ENCODE results near the gene WSCD2.

WSCD2 gene

DNA sequence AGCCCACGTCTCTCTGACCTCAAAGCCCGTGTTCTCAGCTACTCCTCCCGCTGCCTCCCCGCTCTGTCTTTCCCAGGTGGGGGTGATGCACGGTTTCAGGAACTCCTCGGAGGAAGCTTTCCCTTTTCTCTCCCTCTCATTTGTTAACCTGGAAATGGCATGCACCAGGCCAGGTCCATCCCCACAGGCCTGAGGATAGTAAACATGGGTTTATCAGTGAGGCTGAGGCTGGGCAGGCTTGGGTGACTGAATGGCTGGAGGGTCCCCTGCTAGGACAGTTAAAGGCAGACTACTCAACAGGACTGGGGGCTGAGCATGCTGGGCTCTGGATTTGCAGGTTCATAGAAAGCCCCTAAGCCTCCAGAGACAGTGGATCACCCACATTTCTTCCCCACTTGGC lies 7.6 kb downstream of the WSCD2 start:
- H3K36me3 ChIP-seq (ENCODE audit: insufficient read depth, insufficient read length, low read length), result no peaks in the 10 kb centered on the region
- no peaks in the 10 kb centered on the region for H3K27me3 ChIP-seq (ENCODE audit: insufficient read depth, insufficient read length)
- no peak overlapping the region for H3K4me3 ChIP-seq (ENCODE audit: insufficient read length, low read depth)
- no peak for TF ChIP-seq ZNF274 (IDR thresholded peaks at IDR 0.05; ENCODE audit: low read depth, low read length)
- no peak for TF ChIP-seq YY1 (IDR thresholded peaks at IDR 0.05; ENCODE audit: insufficient read depth, insufficient read length)
- TF ChIP-seq SUZ12 (IDR thresholded peaks at IDR 0.05; ENCODE audit: extremely low read depth, insufficient read depth, insufficient read length), result no peak
- peaks cover 9% of the 10 kb centered on the region for H3K4me1 ChIP-seq (ENCODE audit: insufficient read depth, insufficient read length)
- no peak for DNase-seq (ENCODE audit: low read depth, low spot score)
- H3K9me3 ChIP-seq (ENCODE audit: insufficient read depth, low read length), result no peaks in the 10 kb centered on the region
- no peak overlapping the region for H3K9ac ChIP-seq (ENCODE audit: insufficient read length, low read depth)

DNA sequence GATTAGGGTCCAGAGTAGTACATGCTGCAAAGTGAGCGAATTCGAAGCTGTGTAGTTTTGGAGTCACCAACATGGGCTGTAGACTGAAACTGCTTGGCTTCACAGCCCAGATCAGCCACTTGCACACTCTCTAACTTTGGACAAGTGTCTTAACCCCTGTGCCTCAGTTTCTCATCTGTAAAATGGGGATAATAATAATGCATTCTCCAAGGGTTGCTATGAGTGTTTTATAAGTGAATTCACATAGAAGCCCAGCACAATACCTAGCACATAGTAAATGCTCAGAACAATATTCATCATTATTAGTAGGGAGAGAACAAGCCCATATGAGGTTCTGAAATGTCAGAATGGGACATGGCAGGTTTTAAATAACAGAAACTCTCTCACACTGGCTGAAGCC lies 10.4 kb downstream of the WSCD2 start:
- Histone ChIP-seq H3K27me3 (ENCODE audit: insufficient read depth, insufficient read length) (no peaks in the 10 kb centered on the region), H3K4me3 (ENCODE audit: insufficient read length, low read depth) (no peak overlapping the region), H3K36me3 (ENCODE audit: insufficient read depth, insufficient read length, low read length) (no peaks in the 10 kb centered on the region), H3K9ac (ENCODE audit: insufficient read length, low read depth) (no peak overlapping the region), H3K4me1 (ENCODE audit: insufficient read depth, insufficient read length) (peaks cover 9% of the 10 kb centered on the region), H3K9me3 (ENCODE audit: insufficient read depth, low read length) (no peaks in the 10 kb centered on the region)
- TF ChIP-seq SUZ12 (IDR thresholded peaks at IDR 0.05; ENCODE audit: extremely low read depth, insufficient read depth, insufficient read length) (no peak), ZNF274 (IDR thresholded peaks at IDR 0.05; ENCODE audit: low read depth, low read length) (no peak), YY1 (IDR thresholded peaks at IDR 0.05; ENCODE audit: insufficient read depth, insufficient read length) (no peak)
- DNase-seq (ENCODE audit: low read depth, low spot score), result no peak

DNA sequence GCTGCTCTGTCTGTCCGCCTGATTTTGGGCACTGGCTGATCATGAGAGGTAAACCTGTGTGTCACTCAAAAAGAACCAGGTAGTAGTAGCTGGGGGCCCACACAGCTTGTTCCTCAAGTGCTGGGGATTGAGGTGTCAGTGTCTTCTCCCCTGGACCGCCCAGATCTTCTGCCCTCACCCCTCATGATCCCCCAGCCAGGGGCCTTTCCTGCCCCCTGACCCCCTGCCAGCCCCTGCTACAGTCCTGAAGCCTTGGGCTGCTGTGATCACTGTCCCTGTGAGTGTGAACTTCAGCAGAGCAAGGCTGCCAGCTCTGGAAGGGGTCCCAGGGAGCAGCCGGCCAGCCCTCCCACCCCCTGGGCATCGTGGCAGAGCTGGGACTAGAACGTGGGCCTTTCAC lies 11.4 kb downstream of the WSCD2 start:
- DNase-seq (ENCODE audit: low read depth, low spot score), result no peak
- Histone ChIP-seq H3K4me3 (ENCODE audit: insufficient read length, low read depth) (no peak overlapping the region), H3K9ac (ENCODE audit: insufficient read length, low read depth) (no peak overlapping the region), H3K9me3 (ENCODE audit: insufficient read depth, low read length) (no peaks in the 10 kb centered on the region), H3K4me1 (ENCODE audit: insufficient read depth, insufficient read length) (peaks cover 9% of the 10 kb centered on the region), H3K36me3 (ENCODE audit: insufficient read depth, insufficient read length, low read length) (no peaks in the 10 kb centered on the region), H3K27me3 (ENCODE audit: insufficient read depth, insufficient read length) (no peaks in the 10 kb centered on the region)
- TF ChIP-seq YY1 (IDR thresholded peaks at IDR 0.05; ENCODE audit: insufficient read depth, insufficient read length) (no peak), ZNF274 (IDR thresholded peaks at IDR 0.05; ENCODE audit: low read depth, low read length) (no peak), SUZ12 (IDR thresholded peaks at IDR 0.05; ENCODE audit: extremely low read depth, insufficient read depth, insufficient read length) (no peak)

DNA sequence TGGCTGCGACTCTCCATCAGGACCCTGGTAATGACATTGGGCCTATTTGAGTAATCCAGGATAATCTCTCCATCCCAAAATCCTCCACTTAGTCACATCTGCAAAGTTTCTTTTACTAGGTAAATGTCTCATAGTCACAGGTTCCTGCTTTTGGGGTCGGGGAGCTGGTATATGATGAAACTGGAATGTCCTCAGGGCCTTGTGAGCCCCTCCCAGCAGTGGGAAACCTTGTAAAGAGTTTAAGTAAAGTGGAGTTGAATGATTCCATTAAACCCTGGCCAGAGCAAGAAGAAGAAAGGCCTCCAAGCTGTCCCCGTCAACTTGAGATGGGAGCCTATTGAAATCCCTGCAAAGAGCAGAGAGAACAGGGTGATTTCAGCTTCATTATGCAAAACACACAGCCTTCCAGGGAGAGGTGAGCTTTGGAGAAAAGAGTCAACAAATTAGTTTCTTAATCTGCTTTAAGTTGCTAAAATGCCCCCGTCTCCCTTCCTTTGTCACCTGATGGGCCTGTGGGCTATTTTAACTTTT lies 12.6 kb downstream of the WSCD2 start:
- peak; percentile 52 for DNase-seq (ENCODE audit: low read depth, low spot score)
- H3K27me3 ChIP-seq (ENCODE audit: insufficient read depth, insufficient read length), result no peaks in the 10 kb centered on the region
- peaks cover 4% of the 10 kb centered on the region for H3K4me1 ChIP-seq (ENCODE audit: insufficient read depth, insufficient read length)
- H3K9me3 ChIP-seq (ENCODE audit: insufficient read depth, low read length), result no peaks in the 10 kb centered on the region
- TF ChIP-seq SUZ12 (IDR thresholded peaks at IDR 0.05; ENCODE audit: extremely low read depth, insufficient read depth, insufficient read length), result no peak
- TF ChIP-seq YY1 (IDR thresholded peaks at IDR 0.05; ENCODE audit: insufficient read depth, insufficient read length), result no peak
- no peak for TF ChIP-seq ZNF274 (IDR thresholded peaks at IDR 0.05; ENCODE audit: low read depth, low read length)
- H3K36me3 ChIP-seq (ENCODE audit: insufficient read depth, insufficient read length, low read length), result no peaks in the 10 kb centered on the region
- H3K9ac ChIP-seq (ENCODE audit: insufficient read length, low read depth), result no peak overlapping the region
- H3K4me3 ChIP-seq (ENCODE audit: insufficient read length, low read depth), result no peak overlapping the region

DNA sequence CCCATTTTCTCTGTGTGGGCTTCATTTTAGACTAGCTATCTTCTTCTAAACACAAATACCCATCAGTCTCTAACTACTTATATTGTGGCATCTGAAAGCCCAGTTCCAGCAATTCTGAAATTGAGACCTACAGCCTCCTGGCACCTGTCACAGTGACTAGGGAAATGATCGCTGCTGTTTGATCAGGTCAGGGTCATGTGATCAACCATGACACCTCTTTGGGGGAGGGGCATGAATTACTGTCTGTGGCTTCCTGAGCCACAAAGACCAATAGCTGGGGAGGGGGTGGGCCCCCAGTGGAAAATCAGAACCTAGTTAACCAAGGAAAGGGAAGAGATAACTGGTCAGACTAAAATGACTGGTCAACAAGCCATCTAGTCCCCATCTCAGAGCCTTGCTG lies 14.1 kb downstream of the WSCD2 start:
- H3K27me3 ChIP-seq (ENCODE audit: insufficient read depth, insufficient read length), result no peaks in the 10 kb centered on the region
- H3K9ac ChIP-seq (ENCODE audit: insufficient read length, low read depth), result no peak overlapping the region
- no peaks in the 10 kb centered on the region for H3K9me3 ChIP-seq (ENCODE audit: insufficient read depth, low read length)
- TF ChIP-seq SUZ12 (IDR thresholded peaks at IDR 0.05; ENCODE audit: extremely low read depth, insufficient read depth, insufficient read length) (no peak), YY1 (IDR thresholded peaks at IDR 0.05; ENCODE audit: insufficient read depth, insufficient read length) (no peak), ZNF274 (IDR thresholded peaks at IDR 0.05; ENCODE audit: low read depth, low read length) (no peak)
- no peak overlapping the region for H3K4me3 ChIP-seq (ENCODE audit: insufficient read length, low read depth)
- no peaks in the 10 kb centered on the region for H3K36me3 ChIP-seq (ENCODE audit: insufficient read depth, insufficient read length, low read length)
- H3K4me1 ChIP-seq (ENCODE audit: insufficient read depth, insufficient read length), result peaks cover 3% of the 10 kb centered on the region
- DNase-seq (ENCODE audit: low read depth, low spot score), result no peak

DNA sequence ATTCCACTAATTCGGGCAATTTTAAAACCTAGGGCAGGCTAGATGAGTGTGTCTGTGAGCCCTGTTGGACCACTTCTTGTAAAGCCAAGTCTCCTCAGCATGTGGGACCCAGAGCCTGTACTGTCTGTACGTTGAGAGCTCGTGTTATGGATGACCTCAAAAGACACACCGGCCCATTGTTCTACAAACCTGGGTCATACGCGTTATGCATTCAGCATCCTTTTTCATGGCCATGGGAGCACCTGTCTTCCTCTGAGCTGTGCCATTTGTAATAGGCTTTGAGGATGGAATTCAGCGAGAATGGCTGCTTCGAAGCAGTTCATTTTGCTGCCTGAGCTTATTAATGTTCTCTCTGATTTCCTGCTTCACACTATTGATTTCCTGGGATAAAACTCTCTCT lies 15.0 kb downstream of the WSCD2 start:
- Histone ChIP-seq H3K27me3 (ENCODE audit: insufficient read depth, insufficient read length) (no peaks in the 10 kb centered on the region), H3K4me1 (ENCODE audit: insufficient read depth, insufficient read length) (peaks cover 3% of the 10 kb centered on the region), H3K4me3 (ENCODE audit: insufficient read length, low read depth) (no peak overlapping the region), H3K9ac (ENCODE audit: insufficient read length, low read depth) (no peak overlapping the region), H3K36me3 (ENCODE audit: insufficient read depth, insufficient read length, low read length) (no peaks in the 10 kb centered on the region), H3K9me3 (ENCODE audit: insufficient read depth, low read length) (no peaks in the 10 kb centered on the region)
- TF ChIP-seq ZNF274 (IDR thresholded peaks at IDR 0.05; ENCODE audit: low read depth, low read length) (no peak), YY1 (IDR thresholded peaks at IDR 0.05; ENCODE audit: insufficient read depth, insufficient read length) (no peak), SUZ12 (IDR thresholded peaks at IDR 0.05; ENCODE audit: extremely low read depth, insufficient read depth, insufficient read length) (no peak)
- no peak for DNase-seq (ENCODE audit: low read depth, low spot score)

DNA sequence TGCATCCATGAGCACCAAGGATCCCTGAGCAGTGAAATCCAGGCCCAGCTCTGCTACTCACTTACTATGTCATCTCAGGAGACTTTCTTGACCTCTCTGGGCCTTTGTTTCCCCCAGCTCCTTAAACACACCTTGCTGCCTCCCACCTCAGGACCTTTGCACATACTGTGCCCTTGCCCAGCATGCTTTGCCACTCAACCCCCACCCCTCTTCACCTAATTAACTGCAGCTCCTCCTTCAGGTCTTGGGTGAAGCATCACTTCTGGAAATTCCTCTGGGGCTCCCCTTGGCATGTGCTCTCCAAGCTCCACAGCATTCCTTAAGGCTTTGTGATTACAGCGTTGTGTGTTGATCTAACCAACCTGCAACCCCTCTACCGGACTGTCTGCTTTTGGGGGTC lies 15.9 kb downstream of the WSCD2 start:
- DNase-seq (ENCODE audit: low read depth, low spot score), result no peak
- H3K36me3 ChIP-seq (ENCODE audit: insufficient read depth, insufficient read length, low read length), result no peaks in the 10 kb centered on the region
- H3K4me3 ChIP-seq (ENCODE audit: insufficient read length, low read depth), result no peak overlapping the region
- no peak overlapping the region for H3K9ac ChIP-seq (ENCODE audit: insufficient read length, low read depth)
- TF ChIP-seq ZNF274 (IDR thresholded peaks at IDR 0.05; ENCODE audit: low read depth, low read length), result no peak
- no peak for TF ChIP-seq YY1 (IDR thresholded peaks at IDR 0.05; ENCODE audit: insufficient read depth, insufficient read length)
- TF ChIP-seq SUZ12 (IDR thresholded peaks at IDR 0.05; ENCODE audit: extremely low read depth, insufficient read depth, insufficient read length), result no peak
- peaks cover 3% of the 10 kb centered on the region for H3K4me1 ChIP-seq (ENCODE audit: insufficient read depth, insufficient read length)
- H3K27me3 ChIP-seq (ENCODE audit: insufficient read depth, insufficient read length), result no peaks in the 10 kb centered on the region
- H3K9me3 ChIP-seq (ENCODE audit: insufficient read depth, low read length), result no peaks in the 10 kb centered on the region

Data from NT2/D1 (cell line).